ENCODE measurements around the gene GADL1. TPM values are rescaled to one million over a fixed set of nuclear protein-coding genes. Genes with fewer than 3 reads are reported as not detected.

The GADL1 gene
- total RNA-seq, 3 donors from 2014 or later = not detected

GRCh38 chr3:30775040-30775439 is 119.4 kb downstream of the GADL1 start:
- peak; percentile 28 for ATAC-seq
- no peaks in the 10 kb centered on the region for H3K4me1 ChIP-seq (ENCODE audit: low read depth)
- H3K36me3 ChIP-seq (ENCODE audit: low read depth) = no peaks in the 10 kb centered on the region
- H3K9me3 ChIP-seq = no peaks in the 10 kb centered on the region
- H3K4me3 ChIP-seq = no peak overlapping the region
- TF ChIP-seq CTCF (IDR thresholded peaks at IDR 0.05) = no peak
- intact Hi-C loops (cut with DNase I, micrococcal nuclease) = no loop called here
- no peak for DNase-seq

DNA sequence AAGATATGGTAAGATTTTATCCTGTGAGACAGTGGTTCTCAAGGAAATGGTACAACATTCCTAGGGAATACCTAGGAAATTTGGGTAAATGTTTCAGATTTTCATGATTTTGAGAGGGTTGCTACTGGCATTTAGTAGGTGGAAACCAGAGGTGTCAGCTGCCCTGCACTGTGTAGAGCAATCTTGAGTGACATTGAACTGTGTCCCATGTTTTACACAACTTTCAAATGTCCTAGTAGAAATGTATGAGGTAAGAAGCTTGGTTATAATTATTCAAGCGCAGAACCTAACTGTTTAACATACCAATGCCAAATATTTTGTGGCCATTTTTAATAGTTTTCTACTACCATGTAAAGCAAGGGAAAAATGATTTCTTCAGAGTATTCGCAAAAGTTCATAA is 120.4 kb downstream of the GADL1 start:
- no peaks in the 10 kb centered on the region for H3K4me1 ChIP-seq (ENCODE audit: low read depth)
- intact Hi-C loops (cut with DNase I, micrococcal nuclease) = no loop called here
- H3K9me3 ChIP-seq = no peaks in the 10 kb centered on the region
- no peaks in the 10 kb centered on the region for H3K36me3 ChIP-seq (ENCODE audit: low read depth)
- ATAC-seq (no peak), DNase-seq (no peak)
- no peak overlapping the region for H3K4me3 ChIP-seq
- no peak for TF ChIP-seq CTCF (IDR thresholded peaks at IDR 0.05)

DNA sequence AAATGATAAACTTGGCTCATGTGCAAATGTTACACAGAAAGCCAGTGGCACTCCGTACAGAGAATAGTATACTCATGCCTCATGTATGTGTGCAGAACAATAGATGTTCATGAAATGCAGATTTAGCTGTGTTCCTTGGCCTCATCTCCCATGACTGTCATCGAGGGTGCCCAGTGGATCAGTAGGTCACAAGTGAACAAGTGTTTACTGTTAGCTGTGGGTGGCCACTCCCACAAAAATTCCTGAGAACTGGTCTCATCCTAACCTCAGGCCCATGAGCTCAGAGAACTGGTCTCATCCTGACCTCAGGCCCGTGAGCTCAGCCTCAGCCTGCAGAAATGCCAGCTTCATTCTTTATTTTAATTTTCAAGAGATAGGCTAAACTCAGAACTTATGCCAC is 124.1 kb downstream of the GADL1 start:
- no peak for TF ChIP-seq CTCF (IDR thresholded peaks at IDR 0.05)
- ATAC-seq (peak; percentile 65), DNase-seq (no peak)
- Histone ChIP-seq H3K4me1 (ENCODE audit: low read depth) (no peaks in the 10 kb centered on the region), H3K36me3 (ENCODE audit: low read depth) (no peaks in the 10 kb centered on the region), H3K9me3 (no peaks in the 10 kb centered on the region), H3K4me3 (no peak overlapping the region)
- intact Hi-C loops (cut with DNase I, micrococcal nuclease) = no loop called here

GRCh38 chr3:30768703-30769550 is 125.5 kb downstream of the GADL1 start:
- peak; percentile 58 to 90 (median 73) for DNase-seq
- intact Hi-C loops (cut with DNase I, micrococcal nuclease) = no loop called here
- no peaks in the 10 kb centered on the region for H3K36me3 ChIP-seq (ENCODE audit: low read depth)
- no peaks in the 10 kb centered on the region for H3K9me3 ChIP-seq
- TF ChIP-seq CTCF (IDR thresholded peaks at IDR 0.05) = peak; percentile 68
- peak; percentile 62 for ATAC-seq
- H3K4me3 ChIP-seq = no peak overlapping the region
- no peaks in the 10 kb centered on the region for H3K4me1 ChIP-seq (ENCODE audit: low read depth)

DNA sequence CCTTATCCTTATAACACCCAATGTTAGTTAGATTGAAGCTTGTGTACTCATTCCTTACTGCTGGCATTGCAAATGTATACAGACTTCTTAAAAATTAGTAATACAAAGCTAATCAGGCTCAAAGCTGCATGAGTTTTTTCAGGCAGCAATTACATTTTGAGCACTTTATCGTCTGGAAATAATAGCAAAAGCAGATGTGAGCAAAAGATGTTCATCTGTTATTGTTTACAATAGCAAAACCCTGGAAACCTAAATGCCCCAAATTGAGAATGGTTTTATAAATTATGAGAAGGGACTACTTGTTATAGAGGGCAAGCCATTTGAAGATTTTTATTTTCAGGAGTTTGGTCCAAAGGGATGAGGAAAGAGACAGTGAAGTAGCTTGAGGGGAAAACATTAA is 126.4 kb downstream of the GADL1 start:
- H3K4me3 ChIP-seq = no peak overlapping the region
- intact Hi-C loops (cut with DNase I, micrococcal nuclease) = no loop called here
- no peaks in the 10 kb centered on the region for H3K9me3 ChIP-seq
- no peaks in the 10 kb centered on the region for H3K4me1 ChIP-seq (ENCODE audit: low read depth)
- DNase-seq (no peak), ATAC-seq (no peak)
- no peak for TF ChIP-seq CTCF (IDR thresholded peaks at IDR 0.05)
- no peaks in the 10 kb centered on the region for H3K36me3 ChIP-seq (ENCODE audit: low read depth)

Measured in mucosa of descending colon (tissue), 3 donors.